Measurements from ENCODE around the gene TP53RK. TPM values are rescaled to one million over a fixed set of nuclear protein-coding genes. Genes with fewer than 3 reads are reported as not detected.

TP53RK gene
- total and polyA plus RNA-seq, 2 of the 13 experiments (the other 11 are each of a cell fraction or from before 2014, with no cell fraction given) = 12.9 to 25.5 TPM

DNA sequence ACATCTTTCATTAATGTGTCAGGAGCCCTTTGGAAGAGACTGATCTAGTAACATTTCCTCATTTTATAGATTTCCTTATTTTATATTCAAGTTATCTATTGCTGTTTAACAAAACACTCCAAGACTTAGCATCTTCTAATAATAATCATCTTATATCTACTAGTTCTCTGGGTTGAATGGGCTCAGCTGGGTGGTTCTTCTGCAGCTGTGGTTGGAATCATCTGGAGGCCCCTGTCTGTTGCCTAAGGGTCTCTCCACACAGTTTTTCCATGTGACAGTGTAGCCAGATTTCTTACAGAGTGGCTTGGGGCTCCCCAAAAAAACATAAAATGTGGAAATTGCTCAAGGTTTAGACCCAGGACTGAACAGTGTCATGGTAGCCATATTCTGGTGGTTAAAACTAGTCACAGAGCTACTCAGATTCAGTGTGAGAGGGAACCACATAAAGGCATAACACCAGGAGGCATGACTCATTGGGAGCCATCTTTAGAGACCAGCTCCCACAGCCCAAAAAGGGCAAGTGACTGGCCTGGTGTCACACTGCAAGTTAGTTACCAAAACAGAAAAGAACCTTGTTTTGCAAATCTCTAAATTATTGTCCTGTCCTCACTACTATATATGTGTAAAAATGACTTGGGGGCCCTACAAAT, 31.7 kb upstream of the TP53RK start:
- FAIRE-seq = no peak
- Histone ChIP-seq H3K4me3 (replicated peaks in 1 of 3; ENCODE audit: insufficient read depth in 1 of 3, low read depth in 2 of 3, low read length in 3 of 3) (no peak overlapping the region), H3K79me2 (ENCODE audit: insufficient read depth, low read length) (no peaks in the 10 kb centered on the region), H3K9ac (ENCODE audit: insufficient read depth, low read depth, low read length) (no peak overlapping the region), H3K27ac (ENCODE audit: extremely low read length, insufficient read depth, low read length) (no peak overlapping the region), H2AFZ (ENCODE audit: low read length) (no peak overlapping the region), H3K4me2 (ENCODE audit: low read depth, low read length) (no peak overlapping the region), H3K9me3 (ENCODE audit: low read length) (peaks cover 14% of the 10 kb centered on the region), H3K27me3 (ENCODE audit: control insufficient read depth in 1 of 2, insufficient read depth in 2 of 2, low read length in 2 of 2) (no peaks in the 10 kb centered on the region), H3K36me3 (replicated peaks in 1 of 2; ENCODE audit: control insufficient read depth in 1 of 2, insufficient read depth in 2 of 2, low read length in 2 of 2) (no peaks in the 10 kb centered on the region; a peak in 2 of 5 replicates), H4K20me1 (ENCODE audit: insufficient read depth, low read length) (no peaks in the 10 kb centered on the region), H3K4me1 (ENCODE audit: insufficient read depth, low read length) (peaks cover under 1% of the 10 kb centered on the region)
- POLR2A ChIA-PET = no interaction called here
- DNase-seq (ENCODE audit: low spot score) = no peak
- BruUV-seq (replicated peaks) = no TSS peak
- in situ Hi-C loops (cut with HindIII; ENCODE audit: extremely low pct_ligation_motif_present, low pct_unique_long_range_greater_than_20kb) = no loop called here
- TF ChIP-seq ZNF331 (CRISPR knock-in tag; IDR thresholded peaks at IDR 0.05) = peak; percentile 100
- TF ChIP-seq ZNF878 (CRISPR knock-in tag; IDR thresholded peaks at IDR 0.05) = no peak
- ATAC-seq = no peak
- intact Hi-C loops (cut with micrococcal nuclease; ENCODE audit: unreplicated experiment) = no loop called here
- CTCF ChIA-PET (ENCODE audit: low intra/inter-chr PET ratio, low total read pairs) = no interaction called here

DNA sequence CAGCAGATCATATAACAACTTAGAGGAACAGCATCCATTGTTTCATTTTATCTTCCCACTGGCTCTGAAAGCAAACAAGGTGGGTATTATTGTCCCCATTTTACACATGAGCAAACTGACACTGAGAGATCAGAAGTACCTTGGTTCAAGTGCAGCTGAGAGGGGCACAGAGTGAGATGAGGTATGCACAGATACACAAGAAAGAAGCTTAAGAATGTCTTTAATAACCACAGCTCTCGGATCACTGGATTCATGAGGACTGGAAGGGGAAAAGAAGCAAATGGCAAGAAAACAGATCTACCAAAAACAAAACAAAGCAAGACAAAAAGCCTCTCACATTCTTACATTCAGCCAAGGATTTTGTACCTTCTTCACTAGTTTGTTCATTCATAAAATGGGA, 30.8 kb upstream of the TP53RK start:
- DNase-seq (ENCODE audit: low spot score) (no peak), FAIRE-seq (no peak), ATAC-seq (no peak)
- Histone ChIP-seq H3K9ac (ENCODE audit: insufficient read depth, low read depth, low read length) (no peak overlapping the region), H2AFZ (ENCODE audit: low read length) (no peak overlapping the region), H3K79me2 (ENCODE audit: insufficient read depth, low read length) (no peaks in the 10 kb centered on the region), H3K4me2 (ENCODE audit: low read depth, low read length) (no peak overlapping the region), H3K27me3 (ENCODE audit: control insufficient read depth in 1 of 2, insufficient read depth in 2 of 2, low read length in 2 of 2) (no peaks in the 10 kb centered on the region), H3K27ac (ENCODE audit: extremely low read length, insufficient read depth, low read length) (no peak overlapping the region), H3K4me1 (ENCODE audit: insufficient read depth, low read length) (peaks cover 9% of the 10 kb centered on the region), H3K9me3 (ENCODE audit: low read length) (peaks cover 14% of the 10 kb centered on the region), H4K20me1 (ENCODE audit: insufficient read depth, low read length) (no peaks in the 10 kb centered on the region), H3K36me3 (replicated peaks in 1 of 2; ENCODE audit: control insufficient read depth in 1 of 2, insufficient read depth in 2 of 2, low read length in 2 of 2) (no peaks in the 10 kb centered on the region; a peak in 1 of 5 replicates), H3K4me3 (replicated peaks in 1 of 3; ENCODE audit: insufficient read depth in 1 of 3, low read depth in 2 of 3, low read length in 3 of 3) (no peak overlapping the region)
- intact Hi-C loops (cut with micrococcal nuclease; ENCODE audit: unreplicated experiment) = no loop called here
- CTCF ChIA-PET (ENCODE audit: low intra/inter-chr PET ratio, low total read pairs) = no interaction called here
- no TSS peak for BruUV-seq (replicated peaks)
- TF ChIP-seq ZNF629 (CRISPR knock-in tag; conservative IDR thresholded peaks at IDR 0.05) (peak; percentile 54), ZNF558 (CRISPR knock-in tag; IDR thresholded peaks at IDR 0.05; ENCODE audit: borderline replicate concordance) (no peak)
- POLR2A ChIA-PET = no interaction called here
- in situ Hi-C loops (cut with HindIII; ENCODE audit: extremely low pct_ligation_motif_present, low pct_unique_long_range_greater_than_20kb) = no loop called here
- 69% methylated on average over 1 of the region's 1 CpG for WGBS (ENCODE audit: low lambda C conversion rate)

All from HepG2 (cell line).